DOHH2 (cell line): Measurements from ENCODE around the gene RIC8A.

Source experiments
- CTCF ChIP-seq: fragments of 200-600 bp; sonication (generic); IDR thresholded peaks from one replicate; pipeline ENCODE4 v1.5.1; 2014; ENCODE audit warnings: antibody characterized with exemption, mild to moderate bottlenecking, low read depth, low read length; ENCODE audit not compliant: poor library complexity, severe bottlenecking
- EZH2phosphoT487 ChIP-seq: fragments of 200-600 bp; sonication (generic); IDR thresholded peaks from 2 replicates; pipeline ENCODE4 v1.6.1; 2017; ENCODE audit warnings: borderline replicate concordance, mild to moderate bottlenecking, antibody characterized with exemption, low read length, moderate library complexity, mixed read lengths

GRCh38 chr11:199782-200181 is 7.7 kb upstream of the RIC8A start:
- TF ChIP-seq CTCF (no peak), EZH2phosphoT487 (no peak)
